Stimulated activated CD8-positive, alpha-beta memory T cell treated with anti-CD3 and anti-CD28 coated beads, Interleukin-4, amount 100 ng/mL, for 1 hour (primary cell): ENCODE data around the gene PRICKLE2.

Source experiments
- DNase-seq, 2 donors: peaks; one replicate each; pipeline ENCODE4 v3.0.0-alpha.2; 2020; ENCODE audit warnings: low read depth in 2 of 2, low spot score in 1 of 2

Gene PRICKLE2

DNA sequence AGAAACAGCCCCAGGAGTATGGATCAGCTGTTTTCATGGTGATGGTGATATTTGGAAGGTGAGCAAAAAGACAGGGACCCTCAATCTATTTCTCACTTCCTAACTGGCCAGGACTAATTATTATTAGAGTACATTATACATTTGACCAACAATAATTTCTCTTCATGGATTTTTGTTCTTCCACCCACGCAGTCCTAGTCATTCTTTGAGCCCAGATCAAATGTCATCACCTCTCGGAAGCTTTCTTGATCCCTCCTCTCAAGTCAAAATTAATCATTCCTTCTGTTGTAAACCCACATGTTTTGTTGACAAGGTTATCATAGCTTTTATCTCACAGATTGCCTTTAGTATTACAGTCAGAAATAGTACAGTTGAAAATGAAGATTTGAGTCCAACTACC lies 29.2 kb upstream of the PRICKLE2 start:
- DNase-seq = no peak

DNA sequence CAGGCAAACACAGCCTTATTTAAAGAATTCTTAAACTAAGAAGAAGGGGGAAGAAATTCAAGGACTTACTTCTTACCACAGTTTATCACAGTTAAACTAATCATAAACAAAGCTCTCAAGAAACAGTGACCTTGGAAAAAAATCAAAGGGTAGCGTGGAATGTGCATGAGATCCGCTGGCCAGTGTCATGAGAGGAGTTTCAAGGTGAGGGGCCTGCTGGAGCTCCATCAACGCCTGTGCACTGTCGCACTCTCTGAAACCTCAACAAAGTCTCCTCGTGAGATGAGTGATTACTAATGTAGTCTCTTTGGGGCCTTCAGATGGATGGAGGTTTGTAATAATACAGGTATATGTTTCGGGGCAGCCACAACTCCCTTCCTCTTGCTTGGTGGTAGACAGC lies 28.4 kb upstream of the PRICKLE2 start:
- no peak for DNase-seq

- no peak for DNase-seq
These were observed 25.8 kb upstream of the PRICKLE2 start for GRCh38 chr3:64251019-64251418.

DNA sequence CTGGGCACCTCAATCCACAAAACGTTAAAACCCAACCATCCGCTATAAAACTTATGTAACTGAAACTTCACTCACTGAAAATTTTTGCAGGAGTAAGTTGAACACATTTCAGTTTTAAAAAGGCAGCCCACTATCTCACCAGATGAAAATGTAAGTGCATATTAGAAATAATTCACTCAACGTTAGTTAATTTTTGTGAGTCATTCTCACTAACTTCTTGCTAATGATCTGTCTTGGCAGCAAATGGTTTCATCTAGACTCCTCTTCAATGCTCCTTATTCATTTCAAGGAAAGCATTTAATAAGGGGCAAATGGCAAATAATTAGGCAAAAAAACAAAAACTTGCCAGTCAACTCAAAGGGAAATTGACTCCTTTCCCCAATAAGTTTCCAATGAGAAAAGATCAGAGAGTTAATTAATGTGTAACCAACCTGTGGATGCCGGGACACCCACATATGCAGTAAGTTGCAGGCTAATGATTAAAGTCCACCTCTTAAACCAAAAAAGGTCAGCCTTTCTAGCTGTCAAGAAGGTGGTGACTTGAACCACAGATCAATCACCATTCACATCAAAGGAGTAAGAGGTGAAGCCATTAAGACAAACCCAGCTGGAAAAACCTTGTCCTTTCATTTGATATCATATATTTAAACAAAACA lies 22.9 kb upstream of the PRICKLE2 start:
- DNase-seq = no peak

DNA sequence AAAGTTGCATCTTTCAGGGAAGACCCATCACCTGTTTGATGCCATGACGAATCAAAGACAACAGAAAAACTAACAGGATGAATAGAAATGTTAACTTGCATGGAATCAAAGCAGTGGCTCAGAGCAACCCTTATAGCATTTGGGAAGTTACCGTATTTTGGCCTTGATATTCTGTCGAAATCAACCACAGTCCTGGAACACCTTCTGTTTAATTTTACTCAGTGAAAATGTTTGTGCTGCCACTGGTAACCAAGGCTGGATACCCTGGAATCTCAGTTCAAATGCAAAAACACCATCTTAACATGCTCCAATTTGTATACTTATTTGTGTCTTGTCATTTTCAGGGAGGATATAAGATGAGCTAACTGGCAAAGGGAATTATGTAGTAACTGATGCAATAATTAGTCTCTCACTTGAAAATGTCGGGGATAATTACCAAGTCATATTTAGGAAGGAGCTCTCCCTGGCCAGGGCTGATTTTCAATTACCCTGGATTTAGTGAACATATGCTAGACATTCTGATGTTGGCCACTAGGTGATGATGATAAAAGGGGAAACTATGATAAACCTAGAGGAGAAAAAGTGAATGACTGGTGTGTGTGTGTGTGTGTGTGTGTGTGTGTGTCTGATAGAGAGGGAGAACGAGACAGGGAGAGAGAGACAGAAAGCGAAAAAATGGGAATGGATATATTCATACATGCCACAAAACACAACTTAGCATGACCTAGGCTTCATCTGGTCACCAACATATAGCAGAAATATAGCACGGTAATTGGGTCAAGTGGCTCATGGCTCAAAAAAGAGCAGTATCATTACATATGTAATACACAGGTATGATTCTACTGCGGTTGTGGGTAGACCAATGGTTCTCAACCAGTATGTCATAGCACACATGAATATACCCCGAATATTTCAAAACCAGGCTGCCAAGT lies 19.0 kb upstream of the PRICKLE2 start:
- no peak for DNase-seq

DNA sequence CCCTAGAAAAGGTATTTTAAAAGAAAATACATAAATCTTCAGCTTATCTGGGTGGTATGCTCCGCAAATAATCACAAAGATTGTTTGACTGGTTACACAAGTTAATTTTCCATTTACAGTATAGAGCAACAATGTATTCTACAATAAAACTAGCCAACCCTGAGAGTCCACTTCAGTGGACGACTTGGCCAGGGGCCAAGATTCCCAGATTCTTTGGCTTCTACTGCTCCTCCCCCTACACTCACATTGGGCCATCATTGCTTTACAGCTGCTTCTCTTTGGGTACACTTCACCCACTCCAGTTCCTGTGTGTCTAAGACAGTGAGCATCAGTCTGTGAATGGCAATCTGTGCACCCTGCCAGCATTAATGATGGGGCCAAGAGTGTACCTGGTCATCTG lies 17.2 kb upstream of the PRICKLE2 start:
- DNase-seq = no peak

- no peak for DNase-seq
These were observed 15.7 kb upstream of the PRICKLE2 start for GRCh38 chr3:64240959-64241358.

- DNase-seq = no peak
These were observed 15.1 kb upstream of the PRICKLE2 start for GRCh38 chr3:64240396-64240795.

GRCh38 chr3:64239841-64240240 lies 14.6 kb upstream of the PRICKLE2 start:
- no peak for DNase-seq

DNA sequence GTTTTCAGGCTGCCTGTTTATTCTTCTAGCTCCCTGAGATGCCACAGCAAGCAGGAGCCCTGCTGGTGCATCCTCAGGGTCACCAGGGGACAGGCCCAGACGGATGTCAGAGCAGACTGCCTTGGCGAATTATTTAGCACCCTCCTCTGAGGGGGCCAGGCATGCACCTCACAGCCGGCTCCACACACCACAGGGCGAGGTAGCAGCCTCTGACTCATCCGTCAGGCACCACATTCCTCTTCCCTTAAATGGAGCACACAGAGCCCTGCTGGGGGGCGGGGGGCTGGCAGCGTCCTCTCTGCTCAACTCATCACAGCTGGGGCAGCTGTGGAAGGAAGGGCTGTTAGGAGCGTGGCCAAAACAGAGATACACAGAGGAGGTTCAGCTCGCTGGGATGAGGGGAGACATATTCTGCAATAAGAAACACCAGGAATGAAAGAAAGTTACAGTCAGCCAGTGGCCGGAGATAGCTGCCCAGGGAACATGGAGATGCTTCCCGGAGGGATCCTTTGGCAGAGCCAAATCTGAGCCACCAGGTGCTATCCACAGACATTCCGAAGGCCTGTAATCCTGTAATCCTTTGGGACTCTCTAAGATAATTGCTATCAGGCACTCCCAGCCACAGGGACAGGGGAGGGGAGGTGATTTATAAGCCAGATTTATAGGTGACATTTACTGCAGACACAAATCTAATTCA lies 13.9 kb upstream of the PRICKLE2 start:
- DNase-seq = no peak

GRCh38 chr3:64237083-64237482 lies 11.8 kb upstream of the PRICKLE2 start:
- no peak for DNase-seq

DNA sequence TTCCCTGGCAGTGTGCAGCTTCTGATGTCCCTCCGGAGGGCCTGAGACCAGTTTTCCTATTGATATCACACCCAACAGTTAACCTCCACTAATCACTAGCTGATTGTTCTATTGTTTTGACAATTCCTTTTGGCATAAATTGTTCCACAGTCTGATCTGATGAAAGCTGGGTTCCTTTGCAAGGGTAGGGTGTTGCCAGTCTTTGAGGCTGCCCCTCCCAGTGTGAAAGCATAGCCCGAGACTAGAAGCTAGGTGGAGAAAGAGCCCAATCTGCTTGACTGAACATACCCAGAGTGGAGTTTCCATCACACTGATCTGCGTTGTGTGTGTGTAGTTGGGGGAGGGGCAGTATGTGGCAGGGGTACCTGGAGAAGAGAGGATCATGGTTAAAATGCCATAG lies 10.3 kb upstream of the PRICKLE2 start:
- no peak for DNase-seq

GRCh38 chr3:64234571-64234970 lies 9.3 kb upstream of the PRICKLE2 start:
- DNase-seq = no peak

DNA sequence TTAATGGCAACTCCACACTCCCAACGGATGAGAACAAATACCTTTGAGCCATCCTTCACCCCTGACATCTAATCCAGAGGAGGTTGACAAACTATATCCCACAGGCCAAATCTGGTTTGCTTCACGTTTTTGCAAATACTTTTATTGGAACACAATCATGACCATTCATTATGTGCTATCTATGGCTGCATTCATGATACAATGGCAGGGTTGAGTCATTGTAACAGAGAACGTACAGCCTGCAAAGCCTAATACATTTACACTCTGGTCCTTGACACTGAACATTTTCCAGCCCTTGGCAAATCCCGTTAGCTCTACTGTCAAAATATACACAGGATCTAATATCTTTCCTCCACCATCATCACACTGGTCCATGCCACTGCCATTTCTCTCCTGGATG lies 7.6 kb upstream of the PRICKLE2 start:
- no peak for DNase-seq

DNA sequence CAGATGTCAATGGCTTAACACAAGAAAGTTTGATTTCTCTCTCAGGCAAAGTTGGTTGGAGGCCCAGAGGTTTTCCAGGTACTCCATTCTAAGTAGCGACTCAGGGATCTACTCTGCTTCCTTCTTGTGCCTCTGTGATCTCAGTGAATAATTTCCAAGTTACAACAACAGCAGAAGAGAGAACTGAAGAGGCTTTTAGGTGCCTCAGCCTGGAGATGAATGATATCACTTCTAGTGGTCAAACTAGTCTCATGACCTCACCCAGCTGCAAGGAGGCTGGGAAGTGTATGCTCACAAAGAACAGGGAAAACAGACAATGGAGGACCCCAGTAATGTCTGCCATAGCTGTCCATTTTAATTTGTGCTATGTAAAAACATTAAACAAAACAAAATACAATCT lies 4.6 kb upstream of the PRICKLE2 start:
- no peak for DNase-seq

- no peak for DNase-seq
These were observed 2.8 kb upstream of the PRICKLE2 start for GRCh38 chr3:64228110-64228509.

DNA sequence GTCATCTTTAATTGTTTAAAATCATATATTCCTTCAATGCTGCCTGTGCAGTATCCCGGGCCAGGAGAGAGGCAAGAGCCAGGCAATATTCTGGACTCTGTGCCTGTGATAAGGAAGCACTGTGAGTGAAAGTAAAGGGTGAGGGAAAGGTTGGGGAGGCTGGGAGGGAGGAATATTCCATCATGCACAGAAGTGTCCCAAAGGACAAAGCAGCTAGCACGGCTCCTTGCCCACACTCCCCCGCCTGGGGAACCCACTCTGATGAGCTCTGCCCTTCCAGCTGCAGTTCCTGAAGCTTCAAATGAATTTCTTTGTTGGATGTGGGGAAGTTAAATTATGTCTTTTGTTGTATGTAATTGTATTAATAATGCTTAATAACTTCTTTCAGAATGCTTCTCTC lies 1.5 kb upstream of the PRICKLE2 start:
- DNase-seq = no peak

DNA sequence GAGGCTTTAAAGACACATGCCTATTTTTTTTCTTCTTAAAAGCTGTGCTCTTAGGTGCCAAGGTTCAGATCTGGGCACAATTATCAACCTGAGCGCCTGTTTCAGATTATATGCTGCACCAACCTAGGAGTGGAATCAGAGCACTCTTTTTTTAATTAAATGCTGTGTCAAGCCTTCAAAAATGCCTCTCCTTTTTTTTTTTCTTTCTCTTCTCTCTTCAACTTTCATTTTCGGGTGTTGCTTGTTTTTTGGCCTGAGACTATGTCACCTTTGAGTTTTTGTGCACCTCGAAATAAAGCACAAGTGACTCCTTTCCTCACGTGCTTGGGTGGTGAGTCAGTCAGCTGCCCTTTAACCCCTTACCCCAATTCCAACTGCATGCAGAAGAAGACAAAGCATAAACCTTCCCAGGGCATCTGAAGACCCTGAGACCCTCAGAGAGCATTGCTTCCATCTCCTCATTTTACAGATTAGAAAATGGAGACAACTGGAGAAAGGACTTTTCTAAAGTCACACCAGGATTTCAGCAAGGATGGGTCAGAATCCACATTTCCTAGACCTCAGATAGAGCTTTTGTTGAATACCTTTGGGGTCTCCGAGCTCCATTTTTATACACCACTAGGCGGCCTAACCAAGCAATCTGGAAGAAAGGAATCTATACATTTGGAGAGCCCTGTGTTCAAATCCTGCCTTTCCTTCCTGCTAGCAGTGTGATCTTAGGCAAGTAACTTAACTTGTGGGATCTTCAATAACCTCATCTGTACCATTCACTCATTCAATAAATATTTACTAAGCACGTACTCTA lies 631 bp upstream of the PRICKLE2 start:
- no peak for DNase-seq

DNA sequence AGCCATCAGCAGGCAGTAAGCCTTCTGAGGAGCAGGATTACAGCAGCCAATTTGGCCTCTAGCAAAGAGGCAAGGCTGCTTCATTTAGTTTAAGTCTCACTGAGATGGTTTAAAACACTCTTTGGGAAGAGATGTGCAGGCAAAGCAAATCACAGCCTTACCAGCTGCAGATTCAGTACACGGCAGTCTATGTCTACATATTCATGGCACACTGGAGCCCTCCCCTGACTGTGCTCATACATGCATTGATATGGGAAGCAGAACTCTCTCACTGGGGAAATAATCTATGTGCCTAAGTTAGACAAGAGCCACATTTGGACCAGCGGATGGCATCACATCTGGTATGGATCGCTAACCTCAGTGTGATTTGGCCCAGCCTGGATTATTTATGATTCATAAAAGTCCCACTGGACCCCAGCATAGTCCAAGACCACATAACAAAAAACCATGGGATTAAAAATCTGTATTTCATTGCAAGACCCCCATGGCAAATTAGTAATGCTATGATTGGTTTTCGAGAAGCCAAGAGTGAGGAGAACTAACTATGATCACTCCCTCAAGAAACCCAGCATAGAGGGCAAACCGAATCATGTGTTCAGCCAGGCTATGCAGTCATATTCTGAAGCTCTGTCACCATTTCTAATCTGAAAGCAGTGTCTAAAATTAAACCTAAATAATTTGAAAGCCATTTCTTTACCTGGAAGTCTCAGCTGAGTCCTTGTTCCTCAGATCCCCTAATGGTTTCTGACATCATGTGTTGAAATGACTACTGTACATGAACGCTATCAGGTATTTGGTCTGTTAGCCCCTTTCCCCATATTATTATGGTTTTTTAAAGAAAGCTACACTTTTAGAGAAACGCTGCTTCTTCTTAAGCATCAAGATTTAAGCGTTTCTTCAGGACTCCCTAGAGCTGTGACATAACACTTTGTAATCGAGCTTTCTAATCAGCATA lies 1.2 kb downstream of the PRICKLE2 start:
- DNase-seq = no peak

- DNase-seq = no peak
These were observed 2.7 kb downstream of the PRICKLE2 start for GRCh38 chr3:64222501-64223111.
